Breast epithelium (tissue), 4 donors: ENCODE results near the gene PRCD. TPM values are rescaled to one million over a fixed set of nuclear protein-coding genes. Genes with fewer than 3 reads are reported as not detected.

Experiments
- DNase-seq, 2 donors: peaks; one replicate each; pipeline ENCODE4 v3.0.0-alpha.2; 2019; ENCODE audit warnings: low spot score in 2 of 2
- H3K27ac ChIP-seq, 2 donors: fragments of 200-600 bp; sonication (generic) in 1 of 2; one replicate each; pipeline ENCODE4 v1.5.1; 2016 to 2019; ENCODE audit warnings: mild to moderate bottlenecking in 1 of 2
- H3K27me3 ChIP-seq, 2 donors: fragments of 200-600 bp; sonication (generic) in 1 of 2; one replicate each; pipeline versions ENCODE4 v1.5.1 to v1.6.0; 2017 to 2019; ENCODE audit warnings: control low read depth in 1 of 2, mild to moderate bottlenecking in 1 of 2
- H3K36me3 ChIP-seq: fragments of 200-600 bp; one replicate; pipeline ENCODE4 v1.5.1; 2019
- H3K4me1 ChIP-seq, 2 donors: fragments of 200-600 bp; sonication (generic); one replicate each; pipeline ENCODE4 v1.5.1; 2016 to 2019; ENCODE audit warnings: control low read depth in 1 of 2
- H3K4me3 ChIP-seq, 3 donors: fragments of 200-600 bp; sonication (generic); 1 replicate in 2 of 3; 2 replicates in 1 of 3; pipeline ENCODE4 v1.5.1; 2016 to 2019; ENCODE audit warnings: mild to moderate bottlenecking in 3 of 3, moderate library complexity in 2 of 3
- H3K9me3 ChIP-seq, 2 donors: fragments of 200-600 bp; sonication (generic) in 1 of 2; one replicate each; pipeline ENCODE4 v1.5.1; 2016 to 2019; ENCODE audit warnings: control low read depth in 1 of 2
- CTCF ChIP-seq, 3 donors: fragments of 450-650 bp; IDR thresholded peaks; one replicate each; pipeline ENCODE4 v1.5.1; 2016 to 2017; ENCODE audit warnings: antibody characterized with exemption in 3 of 3, mild to moderate bottlenecking in 3 of 3, moderate library complexity in 3 of 3
- POLR2A ChIP-seq: fragments of 450-650 bp; IDR thresholded peaks from one replicate; pipeline ENCODE4 v1.6.1; 2016; ENCODE audit warnings: antibody characterized with exemption, mild to moderate bottlenecking, moderate library complexity
- POLR2AphosphoS5 ChIP-seq, 3 donors: sonication (generic); formaldehyde crosslinking; IDR thresholded peaks; one replicate each; pipeline ENCODE4 v1.6.1; 2017; ENCODE audit warnings: antibody characterized with exemption in 3 of 3
- intact Hi-C: fragments of 100-400 bp; cut with DNase I; formaldehyde crosslinking; loops from one replicate; pipeline ENCODE4 v1.15.1; 2023; ENCODE audit warnings: low total_unique reads
- total RNA-seq, 3 donors: library from RNA; depleted of rRNA; stranded (reverse); fragments of >200 nt; gene quantifications; one replicate each; pipeline ENCODE4 v1.1.0, GENCODE V29; 2016

Gene PRCD
- total RNA-seq, 3 donors from 2014 or later = 1.5 to 7.2 (median 4.9) TPM

GRCh38 chr17:76570877-76571471, 31.1 kb downstream of the PRCD start:
- no peaks in the 10 kb centered on the region for H3K27me3 ChIP-seq
- H3K36me3 ChIP-seq = no peaks in the 10 kb centered on the region
- intact Hi-C loops = no loop called here
- peaks cover 0 to 6% of the 10 kb centered on the region in 2 donors for H3K4me1 ChIP-seq
- no peaks in the 10 kb centered on the region for H3K9me3 ChIP-seq
- no peak for DNase-seq
- H3K27ac ChIP-seq = peak overlapping the region; percentile 72 to 77
- no peak overlapping the region for H3K4me3 ChIP-seq
- TF ChIP-seq POLR2A (no peak), CTCF (IDR thresholded peaks at IDR 0.05) (no peak), POLR2AphosphoS5 (IDR thresholded peaks at IDR 0.05) (no peak)

- intact Hi-C loops = no loop called here
- peaks cover 0 to 6% of the 10 kb centered on the region in 2 donors for H3K4me1 ChIP-seq
- no peaks in the 10 kb centered on the region for H3K27me3 ChIP-seq
- peak overlapping the region; percentile 79 to 80 for H3K27ac ChIP-seq
- no peaks in the 10 kb centered on the region for H3K9me3 ChIP-seq
- H3K4me3 ChIP-seq = no peak overlapping the region
- no peak for TF ChIP-seq POLR2A
- TF ChIP-seq POLR2AphosphoS5 (IDR thresholded peaks at IDR 0.05) = peak in 1 of 3 donors; percentile 25
- peak in 1 of 2 donors; percentile 88 for DNase-seq
- no peaks in the 10 kb centered on the region for H3K36me3 ChIP-seq
Measured at GRCh38 chr17:76572201-76572910, 32.5 kb downstream of the PRCD start.

- Histone ChIP-seq H3K27ac (peak overlapping the region; percentile 79 to 80), H3K36me3 (no peaks in the 10 kb centered on the region), H3K27me3 (no peaks in the 10 kb centered on the region), H3K9me3 (no peaks in the 10 kb centered on the region), H3K4me1 (peaks cover 0 to 6% of the 10 kb centered on the region in 2 donors), H3K4me3 (no peak overlapping the region)
- intact Hi-C loops = no loop called here
- TF ChIP-seq POLR2AphosphoS5 (IDR thresholded peaks at IDR 0.05) (no peak), POLR2A (no peak), CTCF (IDR thresholded peaks at IDR 0.05) (no peak)
- DNase-seq = no peak
Measured at GRCh38 chr17:76573096-76573495, 33.3 kb downstream of the PRCD start.

- Histone ChIP-seq H3K4me1 (peaks cover 0 to 6% of the 10 kb centered on the region in 2 donors), H3K4me3 (no peak overlapping the region), H3K27me3 (no peaks in the 10 kb centered on the region), H3K9me3 (no peaks in the 10 kb centered on the region), H3K36me3 (no peaks in the 10 kb centered on the region), H3K27ac (no peak overlapping the region)
- no peak for TF ChIP-seq CTCF (IDR thresholded peaks at IDR 0.05)
- TF ChIP-seq POLR2AphosphoS5 (IDR thresholded peaks at IDR 0.05) = no peak
- TF ChIP-seq POLR2A = no peak
- no peak for DNase-seq
- intact Hi-C loops = no loop called here
Measured at GRCh38 chr17:76574166-76574565, 34.3 kb downstream of the PRCD start.

- TF ChIP-seq POLR2A = no peak
- no peak for TF ChIP-seq CTCF (IDR thresholded peaks at IDR 0.05)
- TF ChIP-seq POLR2AphosphoS5 (IDR thresholded peaks at IDR 0.05) = no peak
- H3K9me3 ChIP-seq = no peaks in the 10 kb centered on the region
- no peaks in the 10 kb centered on the region for H3K4me1 ChIP-seq
- H3K27me3 ChIP-seq = no peaks in the 10 kb centered on the region
- H3K4me3 ChIP-seq = no peak overlapping the region
- intact Hi-C loops = no loop called here
- no peak for DNase-seq
- H3K36me3 ChIP-seq = no peaks in the 10 kb centered on the region
- no peak overlapping the region for H3K27ac ChIP-seq
Measured at GRCh38 chr17:76575570-76575969, 35.7 kb downstream of the PRCD start.
